HG03066 (cell line): ENCODE results near the gene AMN.

ENCODE experiments used
- ATAC-seq: cut with Tn5 transposase; IDR thresholded peaks from one replicate; pipeline ENCODE4 v1.9.1; 2021; ENCODE audit warnings: low read depth; ENCODE audit not compliant: unreplicated experiment

The AMN gene

GRCh38 chr14:102927346-102927877 is 4.9 kb downstream of the AMN start:
- ATAC-seq: no peak

DNA sequence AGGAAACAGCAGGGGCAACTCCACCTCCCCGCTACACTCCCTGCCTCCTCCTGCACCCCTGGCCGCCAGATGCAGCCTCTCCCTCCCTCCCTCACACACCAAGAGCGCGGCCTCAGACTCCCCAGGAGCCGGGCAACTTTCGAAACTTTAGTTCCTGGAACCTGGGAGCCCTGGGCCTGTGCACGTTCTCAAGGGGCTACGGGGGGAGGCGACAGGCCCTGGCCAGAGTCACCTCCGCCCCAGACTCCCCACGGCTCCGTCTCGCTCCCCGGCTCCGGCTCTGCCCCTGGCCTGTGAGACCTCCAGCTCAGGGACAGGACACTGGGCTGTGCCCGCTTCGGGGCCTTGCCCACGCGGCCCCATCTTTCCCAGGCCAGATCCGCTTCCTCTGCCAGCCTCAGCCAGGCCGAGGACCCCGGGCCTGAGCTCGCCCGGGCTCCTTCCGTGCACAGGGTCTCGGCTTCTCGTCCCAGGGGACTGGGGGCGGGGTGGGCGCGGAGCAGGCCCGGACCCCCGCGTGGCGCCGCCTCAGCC is 5.5 kb downstream of the AMN start:
- peak; percentile 9 for ATAC-seq

DNA sequence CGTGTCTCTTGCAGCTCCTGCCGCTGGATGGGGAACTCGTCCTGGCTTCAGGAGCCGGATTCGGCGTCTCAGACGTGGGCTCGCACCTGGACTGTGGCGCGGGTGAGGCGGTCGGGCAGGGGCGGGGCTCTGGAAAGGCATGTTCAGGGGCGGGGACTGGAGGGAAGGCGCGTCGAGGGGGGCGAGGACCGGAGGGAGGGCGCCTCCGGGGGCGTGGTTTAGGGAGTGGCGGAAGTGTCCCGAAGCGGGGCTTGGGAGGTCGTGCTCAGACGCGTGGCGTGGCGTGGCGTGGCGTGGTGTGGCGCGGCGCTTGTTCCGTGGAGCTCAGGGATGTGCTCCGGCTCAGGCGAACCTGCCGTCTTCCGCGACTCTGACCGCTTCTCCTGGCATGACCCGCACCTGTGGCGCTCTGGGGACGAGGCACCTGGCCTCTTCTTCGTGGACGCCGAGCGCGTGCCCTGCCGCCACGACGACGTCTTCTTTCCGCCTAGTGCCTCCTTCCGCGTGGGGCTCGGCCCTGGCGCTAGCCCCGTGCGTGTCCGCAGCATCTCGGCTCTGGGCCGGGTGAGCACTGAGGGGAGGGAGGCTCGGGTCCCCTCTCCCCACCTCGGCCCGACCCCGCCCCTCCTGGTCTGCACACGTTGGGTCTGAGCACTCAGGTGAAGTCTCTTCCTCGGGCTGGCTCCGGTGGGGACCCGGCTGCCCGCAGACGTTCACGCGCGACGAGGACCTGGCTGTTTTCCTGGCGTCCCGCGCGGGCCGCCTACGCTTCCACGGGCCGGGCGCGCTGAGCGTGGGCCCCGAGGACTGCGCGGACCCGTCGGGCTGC is 6.2 kb downstream of the AMN start:
- ATAC-seq: peak; percentile 73

DNA sequence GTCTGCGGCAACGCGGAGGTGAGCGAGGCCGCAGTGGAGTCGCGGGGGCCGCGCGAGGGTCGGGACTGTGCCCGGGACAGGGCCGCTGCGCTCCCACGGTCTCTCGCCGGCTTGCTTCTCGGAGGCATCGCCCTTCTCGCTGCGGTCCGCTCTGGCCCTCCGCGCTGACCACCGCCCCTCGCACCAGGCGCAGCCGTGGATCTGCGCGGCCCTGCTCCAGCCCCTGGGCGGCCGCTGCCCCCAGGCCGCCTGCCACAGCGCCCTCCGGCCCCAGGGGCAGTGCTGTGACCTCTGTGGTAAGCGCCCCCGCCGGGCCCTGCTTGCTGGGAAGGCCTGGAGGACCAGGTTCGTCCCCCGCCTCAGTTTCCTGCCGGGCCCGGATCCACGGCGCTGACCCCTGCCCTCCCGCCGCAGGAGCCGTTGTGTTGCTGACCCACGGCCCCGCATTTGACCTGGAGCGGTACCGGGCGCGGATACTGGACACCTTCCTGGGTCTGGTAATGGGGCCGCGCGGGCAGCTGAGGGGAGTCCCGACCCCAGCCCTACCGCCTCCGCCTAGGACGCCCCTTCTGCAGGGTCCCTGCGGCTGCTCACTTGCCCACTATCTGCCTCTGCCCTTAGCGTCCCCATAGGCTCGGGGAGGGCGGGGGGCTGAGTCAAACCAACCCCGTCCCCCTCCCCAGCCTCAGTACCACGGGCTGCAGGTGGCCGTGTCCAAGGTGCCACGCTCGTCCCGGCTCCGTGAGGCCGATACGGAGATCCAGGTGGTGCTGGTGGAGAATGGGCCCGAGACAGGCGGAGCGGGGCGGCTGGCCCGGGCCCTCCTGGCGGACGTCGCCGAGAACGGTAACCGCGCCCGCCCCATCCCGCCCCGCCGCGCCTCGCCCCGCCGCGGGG is 7.0 kb downstream of the AMN start:
- ATAC-seq: no peak

GRCh38 chr14:102930138-102930752 is 7.8 kb downstream of the AMN start:
- ATAC-seq: no peak

GRCh38 chr14:102930753-102931579 is 8.5 kb downstream of the AMN start:
- ATAC-seq: no peak

DNA sequence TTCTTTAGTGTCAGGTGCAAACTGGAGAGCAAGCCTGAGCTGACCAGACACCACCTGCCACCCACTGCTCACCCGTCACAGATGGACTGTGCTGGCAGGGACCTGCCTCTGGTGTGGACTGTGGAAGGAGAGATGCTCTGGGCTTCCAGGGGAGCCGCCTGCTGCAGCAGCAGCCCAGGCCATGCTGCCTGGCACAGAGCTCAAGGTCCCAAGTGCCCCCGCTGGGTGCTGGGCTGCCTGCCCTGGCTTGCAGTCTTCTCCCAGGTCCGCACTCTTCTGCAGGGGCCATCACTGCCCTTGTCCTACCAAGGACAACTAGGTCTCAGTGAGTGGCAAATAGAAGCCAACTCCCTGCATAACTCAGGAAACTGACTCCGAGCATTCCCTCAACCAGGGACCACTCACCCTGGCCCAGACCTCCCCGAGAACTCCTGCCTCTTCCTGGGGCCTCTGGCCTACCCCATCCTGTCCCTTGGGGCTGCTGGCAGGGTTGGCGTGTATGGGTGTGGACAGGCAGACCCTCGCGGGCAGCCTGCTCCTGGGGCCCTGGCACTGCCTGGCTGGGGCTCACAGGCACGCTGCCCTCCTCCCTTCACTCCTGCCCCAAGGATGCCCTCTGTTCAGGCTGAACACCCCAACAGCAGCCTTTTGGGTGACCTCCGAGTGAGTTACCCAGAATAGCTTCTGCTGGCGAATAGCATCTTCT is 9.3 kb downstream of the AMN start:
- ATAC-seq: no peak

- ATAC-seq: no peak
Observed at GRCh38 chr14:102932484-102933248, 10.2 kb downstream of the AMN start.

DNA sequence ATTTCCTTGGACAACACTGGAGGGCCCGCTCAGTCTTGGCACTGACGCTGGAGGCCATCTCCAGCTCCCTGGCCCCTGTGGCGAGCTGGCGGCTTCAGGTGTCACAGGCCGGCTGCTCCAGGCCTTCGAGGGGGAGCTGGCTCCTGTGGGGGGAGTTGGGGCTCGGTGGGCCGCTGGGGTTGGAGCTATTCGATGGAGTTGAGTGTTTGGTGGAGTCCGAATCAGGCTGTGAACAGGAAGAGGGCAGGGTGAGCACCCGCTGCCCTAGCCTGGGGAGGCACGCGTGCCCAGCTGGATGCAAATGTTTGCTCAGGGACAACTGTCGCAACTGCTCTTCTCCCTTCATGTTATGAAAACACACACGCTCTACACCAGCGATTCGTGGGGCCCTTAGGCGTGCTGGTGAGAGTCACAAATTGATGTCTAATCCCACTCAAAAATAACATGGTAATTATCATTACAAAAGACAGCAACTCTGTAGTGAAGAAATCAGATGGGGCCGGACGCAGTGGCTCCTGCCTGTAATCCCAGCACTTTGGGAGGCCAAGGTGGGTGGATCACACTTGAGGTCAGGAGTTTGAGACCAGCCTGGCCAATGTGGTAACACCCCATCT is 11.3 kb downstream of the AMN start:
- ATAC-seq: no peak

- ATAC-seq: no peak
Observed at GRCh38 chr14:102935756-102936155, 13.3 kb downstream of the AMN start.

DNA sequence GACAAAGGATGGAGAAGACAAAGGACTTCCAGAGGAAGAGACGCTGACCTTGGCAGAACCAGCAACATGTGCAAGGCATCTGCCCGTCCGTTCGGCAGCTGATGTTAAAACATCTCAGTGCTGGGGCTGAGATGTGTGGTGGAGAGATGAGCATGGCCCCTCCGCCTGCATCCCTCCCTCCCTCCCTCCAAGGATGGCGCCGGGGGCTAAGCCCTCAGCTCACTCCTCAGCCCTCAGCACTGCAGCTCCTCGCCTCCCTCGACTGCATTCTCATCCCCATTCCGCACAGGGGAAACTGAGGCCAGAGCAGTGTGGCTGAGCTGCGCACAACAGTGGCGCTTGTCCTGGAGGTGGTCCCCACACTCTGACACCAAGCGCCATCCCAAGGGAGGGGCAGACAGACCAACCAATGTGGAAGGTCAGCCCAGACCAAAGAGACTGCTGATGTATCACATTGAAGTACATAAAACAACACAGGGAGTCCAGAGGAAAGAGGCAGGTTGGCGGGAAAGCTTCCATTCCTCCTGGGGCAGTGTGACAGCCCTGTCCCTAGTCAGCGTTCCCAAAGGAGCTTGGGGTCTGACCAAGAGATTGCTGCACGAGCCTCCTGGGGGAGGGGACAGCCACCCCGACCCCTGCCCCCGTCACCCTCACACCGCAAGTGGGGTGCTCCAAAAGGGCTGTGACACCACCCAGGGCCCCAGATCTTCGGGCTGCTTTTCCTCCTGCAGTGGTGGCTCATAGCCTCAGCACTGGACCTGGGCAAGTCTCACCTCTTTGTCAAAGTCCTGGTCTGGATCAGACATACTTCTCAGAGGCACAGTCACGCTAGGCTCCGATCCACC is 15.1 kb downstream of the AMN start:
- ATAC-seq: no peak

DNA sequence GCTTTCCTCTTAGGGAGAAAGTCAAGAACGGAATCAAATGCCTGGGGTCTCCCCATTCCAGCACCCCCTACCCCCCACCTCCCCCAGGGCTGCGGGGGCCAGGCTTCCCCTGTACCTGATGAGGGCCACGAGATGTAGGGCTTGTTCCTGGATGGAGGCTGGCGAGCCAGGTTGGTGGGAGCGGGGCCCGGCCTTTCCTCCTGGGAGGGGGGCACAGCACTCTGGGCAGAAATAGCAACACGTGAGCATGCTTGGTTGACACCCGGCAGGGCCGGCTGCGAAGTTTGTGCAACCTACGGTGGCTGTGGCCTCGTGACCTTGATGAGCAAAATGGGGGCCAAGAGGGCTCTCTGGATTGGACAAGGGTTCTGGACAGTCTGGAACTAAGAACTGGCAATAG is 15.7 kb downstream of the AMN start:
- ATAC-seq: no peak

GRCh38 chr14:102939329-102939728 is 16.9 kb downstream of the AMN start:
- no peak for ATAC-seq

- no peak for ATAC-seq
Observed at GRCh38 chr14:102939820-102940561, 17.5 kb downstream of the AMN start.

- ATAC-seq: no peak
Observed at GRCh38 chr14:102940729-102941362, 18.4 kb downstream of the AMN start.

DNA sequence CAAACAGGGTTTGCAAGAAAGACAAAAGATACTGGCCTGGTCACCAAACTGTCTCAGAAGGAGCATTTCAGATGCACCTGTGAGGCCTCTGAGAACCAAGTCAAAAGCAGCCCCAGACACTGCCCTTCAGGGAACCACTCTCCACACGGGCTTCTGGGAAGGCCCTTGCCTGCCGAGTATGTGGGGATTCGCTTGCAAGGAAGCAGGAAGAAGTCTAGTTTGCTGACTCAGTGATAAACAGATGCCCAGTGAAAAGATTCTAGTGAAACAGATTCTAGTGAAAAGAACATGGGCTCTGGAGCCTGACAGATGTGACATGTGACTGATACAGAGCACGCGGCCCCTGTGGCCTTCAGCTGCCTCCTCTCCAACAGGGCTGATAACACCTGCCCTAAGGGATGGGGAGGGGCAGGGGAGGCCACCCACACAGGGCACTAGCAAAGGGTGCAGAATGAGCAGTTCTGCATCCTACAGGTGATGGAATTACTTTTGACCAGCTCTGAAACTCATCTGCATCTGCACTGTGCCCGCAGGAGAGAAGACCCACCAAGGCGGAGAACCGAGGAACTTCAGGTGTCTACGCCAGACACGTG is 19.1 kb downstream of the AMN start:
- no peak for ATAC-seq
